SW 1271 (cell line): ENCODE results near the gene FBXL7.

Source experiments
- DNase-seq, 2 experiments: peaks; one replicate each; lab custom pipeline; 2025; lab: John Stamatoyannopoulos, UW

Gene FBXL7

GRCh38 chr5:15584528-15584927 lies 84.5 kb downstream of the FBXL7 start:
- DNase-seq, result no peak

GRCh38 chr5:15585128-15585527 lies 85.1 kb downstream of the FBXL7 start:
- DNase-seq, result no peak

GRCh38 chr5:15585841-15586591 lies 86.0 kb downstream of the FBXL7 start:
- no peak for DNase-seq

- DNase-seq, result no peak
Observed at GRCh38 chr5:15587916-15588315, 87.9 kb downstream of the FBXL7 start.

GRCh38 chr5:15592728-15593127 lies 92.7 kb downstream of the FBXL7 start:
- no peak for DNase-seq

- no peak for DNase-seq
Observed at GRCh38 chr5:15594977-15595568, 95.1 kb downstream of the FBXL7 start.

- DNase-seq, result no peak
Observed at GRCh38 chr5:15595929-15596328, 95.9 kb downstream of the FBXL7 start.

GRCh38 chr5:15596936-15597335 lies 97.0 kb downstream of the FBXL7 start:
- no peak for DNase-seq

- DNase-seq, result no peak
Observed at GRCh38 chr5:15597804-15598203, 97.8 kb downstream of the FBXL7 start.

- DNase-seq, result peak in 1 of 2 experiments; percentile 21
Observed at GRCh38 chr5:15598294-15598902, 98.4 kb downstream of the FBXL7 start.

GRCh38 chr5:15600035-15600434 lies 100.1 kb downstream of the FBXL7 start:
- no peak for DNase-seq

GRCh38 chr5:15601274-15601673 lies 101.3 kb downstream of the FBXL7 start:
- DNase-seq, result no peak

GRCh38 chr5:15601853-15602252 lies 101.9 kb downstream of the FBXL7 start:
- DNase-seq, result no peak

- no peak for DNase-seq
Observed at GRCh38 chr5:15604986-15605385, 105.0 kb downstream of the FBXL7 start.

GRCh38 chr5:15606197-15606596 lies 106.2 kb downstream of the FBXL7 start:
- no peak for DNase-seq

- no peak for DNase-seq
Observed at GRCh38 chr5:15607076-15607475, 107.1 kb downstream of the FBXL7 start.

GRCh38 chr5:15609076-15609725 lies 109.2 kb downstream of the FBXL7 start:
- no peak for DNase-seq

GRCh38 chr5:15610216-15610615 lies 110.2 kb downstream of the FBXL7 start:
- no peak for DNase-seq

GRCh38 chr5:15611008-15611407 lies 111.0 kb downstream of the FBXL7 start:
- no peak for DNase-seq

GRCh38 chr5:15612915-15613635 lies 113.1 kb downstream of the FBXL7 start:
- no peak for DNase-seq

GRCh38 chr5:15614679-15615078 lies 114.7 kb downstream of the FBXL7 start:
- DNase-seq, result no peak

GRCh38 chr5:15615859-15616258 lies 115.9 kb downstream of the FBXL7 start:
- DNase-seq, result no peak
